Measurements from ENCODE around the gene KHSRP.

DNA sequence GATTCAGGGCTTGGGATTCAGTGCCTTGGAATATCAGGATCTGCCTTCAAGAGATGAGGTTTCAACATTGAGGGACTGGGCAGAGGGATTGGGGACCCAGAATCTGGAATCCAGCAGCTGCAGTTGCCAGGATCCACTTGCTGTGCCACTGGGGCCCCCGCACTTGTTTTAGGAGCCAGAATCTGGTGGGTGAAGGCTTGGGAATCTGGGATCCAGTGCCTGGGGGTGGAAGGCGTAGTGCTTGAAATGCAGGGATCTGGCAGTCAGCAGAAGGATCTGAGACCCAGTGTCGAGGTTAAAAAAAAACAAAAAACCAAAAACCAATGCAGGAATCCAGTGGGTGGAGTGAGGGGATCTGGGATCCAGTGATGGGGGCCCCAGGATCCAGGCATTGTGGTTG is 16.3 kb upstream of the KHSRP start:
- TF ChIP-seq, protein P1, sequence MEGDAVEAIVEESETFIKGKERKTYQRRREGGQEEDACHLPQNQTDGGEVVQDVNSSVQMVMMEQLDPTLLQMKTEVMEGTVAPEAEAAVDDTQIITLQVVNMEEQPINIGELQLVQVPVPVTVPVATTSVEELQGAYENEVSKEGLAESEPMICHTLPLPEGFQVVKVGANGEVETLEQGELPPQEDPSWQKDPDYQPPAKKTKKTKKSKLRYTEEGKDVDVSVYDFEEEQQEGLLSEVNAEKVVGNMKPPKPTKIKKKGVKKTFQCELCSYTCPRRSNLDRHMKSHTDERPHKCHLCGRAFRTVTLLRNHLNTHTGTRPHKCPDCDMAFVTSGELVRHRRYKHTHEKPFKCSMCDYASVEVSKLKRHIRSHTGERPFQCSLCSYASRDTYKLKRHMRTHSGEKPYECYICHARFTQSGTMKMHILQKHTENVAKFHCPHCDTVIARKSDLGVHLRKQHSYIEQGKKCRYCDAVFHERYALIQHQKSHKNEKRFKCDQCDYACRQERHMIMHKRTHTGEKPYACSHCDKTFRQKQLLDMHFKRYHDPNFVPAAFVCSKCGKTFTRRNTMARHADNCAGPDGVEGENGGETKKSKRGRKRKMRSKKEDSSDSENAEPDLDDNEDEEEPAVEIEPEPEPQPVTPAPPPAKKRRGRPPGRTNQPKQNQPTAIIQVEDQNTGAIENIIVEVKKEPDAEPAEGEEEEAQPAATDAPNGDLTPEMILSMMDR (IDR thresholded peaks at IDR 0.05) = no peak
- no peak for TF ChIP-seq POLR2A (IDR thresholded peaks at IDR 0.05)
